ENCODE data around the gene SCYGR6. TPM values are rescaled to one million over a fixed set of nuclear protein-coding genes. Genes with fewer than 3 reads are reported as not detected.

The SCYGR6 gene
- not detected in 2 replicates for total RNA-seq (2021; fragmentation: NEBNext Ultra II Directional; extraction: Animal tissue kit (Norgen Biotek cat#: 25700))
- not detected in 2 replicates for polyA plus RNA-seq (2011; rRNA removed)
- not detected for polyA plus RNA-seq (2011; cell fraction: cytosol; rRNA removed)
- polyA plus RNA-seq (2011; cell fraction: nucleus; rRNA removed) = not detected
- not detected in 4 replicates for polyA plus RNA-seq (2012, experiment 1 of 2)
- not detected for polyA plus RNA-seq (2012, experiment 2 of 2)
- polyA plus RNA-seq (2013, experiment 1 of 2) = not detected
- polyA plus RNA-seq (2013, experiment 2 of 2) = not detected
- polyA minus RNA-seq (2011; rRNA and poly(A)+ RNA removed) = not detected in 2 replicates
- polyA minus RNA-seq (2011; cell fraction: cytosol; rRNA and poly(A)+ RNA removed) = not detected
- not detected for polyA minus RNA-seq (2011; cell fraction: nucleus; rRNA and poly(A)+ RNA removed)
- long read RNA-seq, experiment 1 = 0 reads
- long read RNA-seq, experiment 2 = 0 reads

GRCh38 chr2:227724394-227725039 is at the start of gene SCYGR6:
Gene SCYGR6, minus strand, starts transcription at chr2:227724757. Its CDS starts 0 bp downstream, at chr2:227724757.
- no peak within 1 kb of the TSS for H3K14ac ChIP-seq (ENCODE audit: insufficient read length)
- no peak within 1 kb of the TSS for H3K4me3 ChIP-seq (ENCODE audit: extremely low read depth in 1 of 4, insufficient read depth in 2 of 4, low read depth in 3 of 4, low read length in 4 of 4)
- H2BK12ac ChIP-seq (ENCODE audit: low read depth, low read length) = no peak within 1 kb of the TSS
- H2AFZ ChIP-seq (ENCODE audit: low read length) = no peak within 1 kb of the TSS
- H2BK15ac ChIP-seq (ENCODE audit: low read length) = 0 out of 2 replicates have a peak within 1 kb of the TSS, but pooled peaks have one; percentile 61
- no peak within 1 kb of the TSS for H3K9ac ChIP-seq (replicated peaks in 1 of 4; ENCODE audit: extremely low read depth in 1 of 4, low read depth in 3 of 4, low read length in 3 of 4)
- no peaks in the 10 kb centered on the region for H3K79me1 ChIP-seq (ENCODE audit: low read depth, low read length)
- no peak within 1 kb of the TSS for H4K91ac ChIP-seq (replicated peaks; ENCODE audit: insufficient read length, low read length)
- H3K18ac ChIP-seq (ENCODE audit: extremely low read depth, low read length) = no peak within 1 kb of the TSS
- no peak within 1 kb of the TSS for H3K56ac ChIP-seq (replicated peaks; ENCODE audit: insufficient read length, low read depth, low read length)
- FAIRE-seq = no peak
- no peaks in the 10 kb centered on the region for H3K79me2 ChIP-seq (ENCODE audit: control insufficient read depth in 1 of 2, insufficient read depth in 2 of 2, low read length in 2 of 2)
- no peak within 1 kb of the TSS for H3K4me2 ChIP-seq (ENCODE audit: insufficient read depth in 1 of 2, low read depth in 2 of 2, low read length in 2 of 2)
- H3K27me3 ChIP-seq (replicated peaks in 1 of 4; ENCODE audit: control insufficient read depth in 3 of 4, extremely low read depth in 1 of 4, insufficient read depth in 3 of 4, low read length in 3 of 4) = no peaks in the 10 kb centered on the region
- CTCF ChIA-PET (ENCODE audit: partially characterized antibody) = interaction anchor here (0.6 to 1.5 kb wide), 6 partner anchors 16 to 66 kb away, joined by 3 to 5 read pairs (median 4); no protein-coding TSS in a partner anchor
- no peak for DNase-seq (ENCODE audit: low read depth in 1 of 2, low spot score in 2 of 2)
- H3K27ac ChIP-seq (ENCODE audit: low read depth, low read length) = no peak within 1 kb of the TSS
- H3K36me3 ChIP-seq (ENCODE audit: control insufficient read depth in 2 of 4, insufficient read depth in 4 of 4, low read length in 3 of 4) = no peaks in the 10 kb centered on the region
- no peak within 1 kb of the TSS for H2BK20ac ChIP-seq (ENCODE audit: low read length)
- POLR2A ChIA-PET (ENCODE audit: partially characterized antibody) = no interaction called here
- H4K5ac ChIP-seq (ENCODE audit: insufficient read length, low read depth, low read length) = no peak within 1 kb of the TSS
- H3K4me1 ChIP-seq (replicated peaks in 1 of 4; ENCODE audit: control insufficient read depth in 3 of 4, insufficient read depth in 4 of 4, low read length in 3 of 4) = no peaks in the 10 kb centered on the region
- WGBS, 2 experiments (ENCODE audit: extremely low coverage in 1 of 2, insufficient coverage in 1 of 2, insufficient read length in 1 of 2, insufficient replicate concordance in 2 of 2, low coverage in 1 of 2, low lambda C conversion rate in 2 of 2, missing lambda C conversion rate in 1 of 2) = 94% methylated on average over 15 of the region's 15 CpGs; no CpG with 5 or more reads in 1 of the 2 experiments
- no peaks in the 10 kb centered on the region for H3K23me2 ChIP-seq (ENCODE audit: low read depth, low read length)
- H3K9me3 ChIP-seq (ENCODE audit: insufficient read depth in 2 of 2, low read depth in 1 of 2, low read length in 1 of 2) = no peaks in the 10 kb centered on the region
- no peak within 1 kb of the TSS for H3K23ac ChIP-seq (ENCODE audit: insufficient read length)
- H2AK5ac ChIP-seq (ENCODE audit: low read depth, low read length) = no peak within 1 kb of the TSS
- H4K20me1 ChIP-seq (replicated peaks in 1 of 2; ENCODE audit: control insufficient read depth in 1 of 2, insufficient read depth in 2 of 2, low read length in 2 of 2) = no peaks in the 10 kb centered on the region
- no peak within 1 kb of the TSS for H3K4ac ChIP-seq (replicated peaks; ENCODE audit: insufficient read length, low read depth, low read length)
- H2BK5ac ChIP-seq (ENCODE audit: low read depth, low read length) = no peak within 1 kb of the TSS
- no peak within 1 kb of the TSS for H2BK120ac ChIP-seq (replicated peaks; ENCODE audit: low read depth, low read length)
- no peak within 1 kb of the TSS for H4K8ac ChIP-seq (ENCODE audit: extremely low read depth, insufficient read depth, low read length)
- TF ChIP-seq BRCA1 (IDR thresholded peaks at IDR 0.05; ENCODE audit: low read depth, low read length) (no peak), HDAC2 (IDR thresholded peaks at IDR 0.05; ENCODE audit: borderline replicate concordance in 1 of 2, low read depth in 2 of 2, low read length in 2 of 2) (no peak), MAFK (IDR thresholded peaks at IDR 0.05; ENCODE audit: low read depth, low read length) (no peak), POU5F1 (IDR thresholded peaks at IDR 0.05; ENCODE audit: low read depth, low read length) (no peak), CREB1 (IDR thresholded peaks at IDR 0.05) (no peak), CEBPB (IDR thresholded peaks at IDR 0.05; ENCODE audit: low read depth, low read length) (no peak), ATF3 (IDR thresholded peaks at IDR 0.05; ENCODE audit: insufficient read depth, low read depth, low read length) (no peak), ZNF274 (IDR thresholded peaks at IDR 0.05; ENCODE audit: borderline replicate concordance, extremely low read depth, low read length) (no peak), GTF2F1 (IDR thresholded peaks at IDR 0.05; ENCODE audit: borderline replicate concordance, low read depth, low read length) (no peak)

Data from H1 (cell line).